GM18861 (cell line): ENCODE measurements around the gene MAP3K4.
A peak's percentile ranks its signal among the peaks of the same experiment; 100 is the strongest.

Experiments
- ATAC-seq: cut with Tn5 transposase; IDR thresholded peaks from one replicate; pipeline ENCODE4 v1.9.1; 2021; ENCODE audit not compliant: unreplicated experiment

The MAP3K4 gene

GRCh38 chr6:160991406-160992060 lies at the start of gene MAP3K4:
MAP3K4 (plus strand) TSS chr6:160991769; CDS start chr6:160991932, 163 bp downstream.
- ATAC-seq: peak; percentile 51

DNA sequence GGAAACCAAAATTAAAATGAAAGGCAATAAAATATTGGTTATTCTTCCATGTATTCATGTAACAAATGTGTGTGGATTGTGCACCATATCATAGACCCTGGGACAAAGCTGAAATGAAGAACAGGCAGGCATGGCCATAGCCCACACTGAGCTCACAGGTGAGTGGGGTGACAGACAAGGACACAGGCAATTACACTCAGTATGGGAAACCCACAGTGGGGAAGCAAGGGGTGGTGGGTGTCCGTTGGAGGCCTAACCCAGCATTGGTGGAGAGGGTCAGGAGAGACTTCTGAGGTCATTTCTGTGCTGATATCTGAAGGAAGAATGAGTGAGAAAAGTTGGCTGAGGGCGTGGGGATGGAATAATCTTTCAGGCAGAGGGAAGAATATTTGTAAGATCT lies 47.6 kb upstream of the MAP3K4 start:
- ATAC-seq: no peak

- no peak for ATAC-seq
Observed at GRCh38 chr6:160945516-160946177, 45.9 kb upstream of the MAP3K4 start.

DNA sequence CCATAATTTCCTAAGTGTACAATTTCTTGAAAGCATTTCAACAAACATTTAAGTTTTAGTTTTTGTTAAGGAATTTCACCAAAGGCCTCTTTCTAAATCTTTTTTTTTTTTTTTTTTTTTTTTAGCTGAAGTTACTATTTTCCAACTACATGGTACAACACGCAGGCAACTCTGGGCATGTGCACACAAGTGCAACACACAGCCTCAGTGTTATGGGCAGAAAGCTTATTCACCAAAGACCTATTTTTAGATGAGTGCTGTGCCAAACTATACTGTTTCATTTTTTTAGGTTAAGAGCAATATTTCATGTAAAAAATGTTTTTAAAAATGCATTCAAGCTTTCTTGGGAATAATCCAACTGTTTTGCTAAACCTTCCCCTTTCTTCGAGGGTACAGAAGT lies 42.0 kb upstream of the MAP3K4 start:
- ATAC-seq: no peak

DNA sequence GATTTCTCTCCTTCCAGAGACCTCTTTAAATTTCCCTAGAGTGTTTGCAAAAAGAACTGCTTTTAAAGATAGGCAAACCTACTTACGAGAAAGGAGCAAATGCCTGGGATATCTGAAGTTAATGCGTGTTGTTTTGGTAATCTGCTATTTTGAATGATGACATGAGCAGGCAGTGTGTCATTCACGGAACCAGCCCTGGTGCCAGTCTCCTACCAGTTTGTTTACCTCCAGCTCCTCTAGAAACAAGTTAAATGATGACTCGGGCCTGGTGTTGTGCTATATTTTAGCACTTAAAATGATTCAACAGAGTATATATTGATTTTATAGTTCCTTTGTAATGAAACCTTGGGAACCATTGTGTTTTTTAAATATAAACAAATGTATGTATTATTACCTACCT lies 41.1 kb upstream of the MAP3K4 start:
- no peak for ATAC-seq

DNA sequence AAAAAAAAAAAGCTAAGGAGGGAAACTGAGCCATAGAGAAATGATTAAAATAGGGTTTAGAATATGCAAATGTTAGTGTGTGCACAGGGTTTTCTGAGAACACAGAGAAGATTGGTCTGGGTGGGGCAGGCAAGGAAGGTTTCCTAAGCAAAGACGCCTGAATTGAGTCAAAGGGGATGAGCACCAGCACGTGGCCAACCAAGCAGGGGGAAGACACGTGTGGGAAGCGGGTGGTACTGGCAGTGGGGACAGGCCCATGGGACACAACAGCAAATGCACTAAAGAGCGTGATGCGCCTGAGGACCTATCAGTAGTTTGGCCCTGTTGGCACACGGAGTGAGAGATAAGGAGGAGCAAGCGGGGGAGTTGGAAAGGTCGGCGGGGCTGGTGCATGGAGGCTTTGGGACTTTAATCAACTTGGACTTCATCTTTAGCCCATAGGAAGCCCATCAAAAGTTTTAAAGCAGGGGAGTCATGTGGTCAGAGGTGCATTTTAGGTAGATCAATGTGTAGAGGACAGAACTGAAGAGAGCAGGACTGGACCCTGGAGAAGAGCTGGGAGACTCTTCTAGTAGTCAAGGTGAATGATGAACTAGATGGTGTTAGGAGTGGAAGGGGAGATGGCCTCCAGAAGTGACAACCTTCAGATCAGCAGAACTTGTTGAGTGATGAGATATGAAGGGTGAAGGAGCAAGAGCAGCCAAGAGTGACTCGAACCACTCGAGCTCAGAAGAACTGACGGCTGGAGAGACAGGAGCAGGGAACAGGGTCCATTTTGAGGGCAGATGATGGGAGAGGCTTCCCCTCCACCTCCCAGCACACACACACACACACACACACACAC lies 40.2 kb upstream of the MAP3K4 start:
- ATAC-seq: no peak

DNA sequence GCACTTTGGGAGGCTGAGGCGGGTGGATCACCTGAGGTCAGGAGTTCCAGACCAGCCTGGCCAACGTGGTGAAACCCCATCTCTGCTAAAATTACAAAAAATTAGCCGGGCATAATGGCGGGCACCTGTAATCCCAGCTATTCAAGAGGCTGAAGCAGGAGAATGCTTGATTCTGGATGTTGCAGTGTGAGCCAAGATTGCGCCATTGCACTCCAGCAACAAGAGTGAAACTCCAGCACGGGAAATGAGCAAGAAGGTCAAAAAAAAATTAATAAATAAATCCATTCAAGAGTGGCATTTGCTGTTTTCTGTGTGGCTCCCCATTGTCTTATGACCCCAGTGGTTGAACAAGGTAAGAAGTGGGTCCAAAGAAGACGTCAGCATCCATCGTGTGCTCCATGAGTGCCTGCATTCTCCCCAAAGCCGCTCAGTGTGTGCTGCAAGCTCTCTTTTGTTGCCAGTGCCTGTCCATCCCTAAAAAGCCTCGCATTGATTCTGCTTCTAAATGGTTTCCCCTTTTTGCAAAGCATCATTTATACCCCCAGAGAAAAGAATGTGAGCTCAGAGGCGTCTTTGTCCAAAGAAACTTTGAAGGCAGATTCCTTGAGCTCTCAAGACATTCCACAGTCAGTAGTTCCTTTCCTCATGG lies 38.8 kb upstream of the MAP3K4 start:
- ATAC-seq: no peak

DNA sequence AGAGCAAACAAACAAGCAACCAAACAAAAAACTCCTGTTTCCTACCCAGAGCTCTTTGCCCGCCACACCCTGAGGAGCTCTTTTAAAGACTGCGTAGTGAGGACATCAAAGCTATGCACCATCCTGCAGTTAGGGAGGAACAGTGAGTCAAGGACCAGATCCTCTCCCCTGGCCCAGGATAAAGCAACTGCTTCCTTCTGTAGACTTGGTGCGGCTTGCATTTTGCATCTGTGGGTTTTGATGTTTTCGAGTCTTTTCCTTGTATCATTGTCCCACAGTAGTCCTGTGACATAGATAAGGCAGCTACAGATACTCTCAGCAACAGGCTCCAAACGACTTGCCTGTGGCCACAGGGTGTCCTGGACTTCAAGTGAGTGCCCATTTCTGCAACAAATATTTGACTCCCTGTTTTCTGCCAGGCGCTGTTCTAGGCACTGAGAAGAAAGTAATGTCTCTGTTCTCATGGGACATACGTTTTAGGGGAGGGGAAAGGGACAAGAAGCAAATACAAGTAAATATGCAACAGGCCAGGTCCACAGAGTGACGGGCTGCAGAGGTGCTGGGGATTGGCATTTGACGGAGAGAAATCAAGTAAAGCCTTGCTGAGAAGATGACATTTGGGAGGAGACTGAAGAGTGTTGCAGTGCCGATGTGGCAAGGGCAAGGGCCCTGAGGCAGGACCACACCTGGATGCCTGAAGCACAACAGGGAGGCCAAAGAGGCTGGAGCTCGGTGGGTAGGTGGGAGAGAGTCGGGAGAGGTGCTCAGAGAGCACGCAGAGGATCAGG lies 35.9 kb upstream of the MAP3K4 start:
- ATAC-seq: no peak

DNA sequence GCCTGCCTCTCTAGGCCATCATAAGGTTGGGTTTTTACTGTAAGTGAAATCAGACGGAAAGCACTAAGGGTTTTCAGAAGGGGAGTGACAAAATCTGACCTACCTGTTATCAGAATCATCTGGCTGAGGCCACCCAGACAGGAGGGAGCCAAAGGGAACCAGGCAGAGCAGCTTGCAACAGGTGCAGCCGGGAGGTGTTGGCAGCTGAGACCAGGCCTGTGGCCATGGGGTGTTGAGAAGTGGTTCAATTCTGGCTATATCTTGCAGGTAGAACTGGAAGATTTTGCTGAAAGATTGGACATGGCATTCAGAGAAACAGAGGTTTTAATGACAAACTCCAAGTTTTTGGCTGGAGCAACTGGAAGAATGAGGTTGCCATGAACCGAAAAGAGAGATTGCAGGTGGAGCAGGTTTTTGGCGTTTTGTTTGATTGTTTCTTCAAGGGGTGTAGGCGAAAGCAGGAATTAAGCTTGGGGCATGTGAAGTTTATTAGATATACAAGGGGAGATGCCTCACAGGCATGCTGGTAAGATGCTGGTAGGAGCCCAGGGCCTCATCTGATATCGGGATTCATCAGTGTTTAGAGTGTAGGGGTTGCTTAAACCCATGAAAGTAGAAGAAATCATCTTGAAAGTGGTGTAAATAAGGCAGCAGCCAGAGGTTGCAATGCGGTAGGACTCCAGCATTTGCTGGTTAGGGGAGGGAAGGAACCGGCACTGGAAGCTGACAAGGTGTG lies 35.1 kb upstream of the MAP3K4 start:
- ATAC-seq: no peak

- ATAC-seq: no peak
Observed at GRCh38 chr6:160959726-160960435, 31.7 kb upstream of the MAP3K4 start.

GRCh38 chr6:160960839-160961238 lies 30.7 kb upstream of the MAP3K4 start:
- no peak for ATAC-seq

DNA sequence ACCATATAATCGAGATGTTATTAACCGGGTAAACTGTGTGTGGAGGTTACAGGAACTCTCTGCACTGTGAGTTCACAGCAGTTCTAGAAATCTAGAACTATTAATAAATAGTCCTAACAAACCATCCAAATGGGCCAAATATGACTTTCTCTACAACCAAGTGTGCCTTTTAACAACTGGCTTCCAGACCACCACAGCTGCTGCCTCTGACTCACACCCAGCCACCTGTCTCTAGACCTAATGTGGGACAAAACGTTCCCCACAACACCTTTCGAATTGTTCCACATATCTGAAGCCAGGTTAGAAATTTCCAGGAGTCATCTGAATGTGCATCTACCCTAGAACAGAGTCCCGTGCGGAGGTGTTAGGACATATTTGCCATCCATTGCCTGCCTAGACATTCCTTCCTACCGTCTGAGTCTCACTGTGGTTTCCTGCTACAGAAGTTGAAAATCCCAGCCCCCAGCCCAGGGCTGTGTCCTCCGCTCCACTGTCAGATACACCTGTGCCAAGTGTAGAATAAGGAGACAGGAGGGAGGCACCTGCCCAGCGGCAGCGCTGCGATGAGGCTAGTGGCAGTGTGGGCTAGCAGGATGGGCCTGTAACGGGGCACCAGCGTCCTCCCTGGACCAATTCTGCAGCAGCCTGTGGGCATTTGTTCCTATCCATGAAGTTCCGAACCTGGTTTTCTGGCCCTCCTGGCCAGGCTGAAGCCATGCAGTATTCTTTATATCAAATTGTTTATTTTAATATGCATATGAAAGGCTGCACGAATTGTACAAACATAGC lies 28.5 kb upstream of the MAP3K4 start:
- no peak for ATAC-seq

GRCh38 chr6:160963651-160964050 lies 27.9 kb upstream of the MAP3K4 start:
- ATAC-seq: no peak

DNA sequence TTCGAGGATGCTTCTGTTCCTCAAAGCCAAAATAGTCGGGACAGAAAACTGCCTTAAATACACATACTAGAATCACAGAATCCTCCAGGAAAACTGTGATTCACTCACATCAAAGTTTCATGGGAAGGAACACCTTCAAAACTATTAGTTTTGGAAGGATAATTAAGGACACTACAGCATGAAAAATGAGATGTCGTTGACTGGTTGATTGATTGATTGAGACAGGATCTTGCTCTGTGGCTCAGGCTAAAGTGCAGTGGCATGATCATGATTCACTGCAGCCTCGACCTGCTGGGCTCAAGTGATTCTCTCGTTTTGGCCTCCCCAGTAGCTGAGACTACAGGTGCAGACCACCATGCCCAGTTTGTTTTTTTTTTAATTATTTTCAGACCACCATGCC lies 25.7 kb upstream of the MAP3K4 start:
- ATAC-seq: no peak

- ATAC-seq: no peak
Observed at GRCh38 chr6:160966493-160967229, 24.9 kb upstream of the MAP3K4 start.

DNA sequence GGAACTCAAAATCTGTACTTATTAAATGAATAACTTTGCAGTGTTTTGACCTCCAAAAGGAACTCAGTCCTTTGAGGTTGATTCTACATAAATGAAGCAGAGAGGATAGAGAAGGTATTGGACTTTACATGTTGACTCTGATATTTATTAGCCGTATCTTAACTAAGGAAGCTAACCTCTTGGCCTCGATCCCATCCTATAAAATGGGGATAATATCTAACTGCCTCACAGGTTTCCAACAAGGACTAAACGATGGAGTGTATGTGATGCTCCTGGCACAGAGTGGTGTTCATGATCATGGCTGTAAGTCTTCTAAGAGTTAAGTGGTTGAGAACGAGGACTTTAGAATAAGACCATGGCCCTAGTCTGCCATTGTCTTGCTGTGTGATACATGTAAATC lies 24.2 kb upstream of the MAP3K4 start:
- no peak for ATAC-seq

- no peak for ATAC-seq
Observed at GRCh38 chr6:160967833-160968232, 23.7 kb upstream of the MAP3K4 start.

GRCh38 chr6:160971171-160971570 lies 20.4 kb upstream of the MAP3K4 start:
- no peak for ATAC-seq
